H1 (cell line): ENCODE results near the gene CIC. TPM values are rescaled to one million over a fixed set of nuclear protein-coding genes. Genes with fewer than 3 reads are reported as not detected.

Experiments used
- ASH2L ChIP-seq: fragments of 200-600, 300-600 bp; sonication (generic); IDR thresholded peaks from one replicate; pipeline ENCODE4 v1.7.1; 2017; ENCODE audit warnings: low read length
- BACH1 ChIP-seq: IDR thresholded peaks from 2 replicates; pipeline ENCODE4 v1.6.1; 2012; ENCODE audit warnings: low read length, improper control_type of control experiment
- BCL11A ChIP-seq, 2 experiments: IDR thresholded peaks; one replicate each; pipeline ENCODE4 v1.6.1; 2011; ENCODE audit warnings: low read depth in 2 of 2, low read length in 2 of 2, mild to moderate bottlenecking in 2 of 2
- CBX5 ChIP-seq: fragments of 300-800, 300-1000 bp; sonication (generic); IDR thresholded peaks from 2 replicates; pipeline ENCODE4 v1.7.1; 2016; ENCODE audit warnings: antibody characterized with exemption, low read length, low read depth
- CEBPB ChIP-seq: IDR thresholded peaks from 2 replicates; pipeline ENCODE4 v1.6.1; 2012; ENCODE audit warnings: low read depth, low read length
- CREB1 ChIP-seq: IDR thresholded peaks from 2 replicates; pipeline ENCODE4 v1.6.1; 2012; ENCODE audit warnings: inconsistent platforms
- CTBP2 ChIP-seq: IDR thresholded peaks from 2 replicates; pipeline ENCODE4 v1.7.0; 2011; ENCODE audit warnings: borderline replicate concordance, mild to moderate bottlenecking, moderate library complexity, mixed read lengths, low read length; ENCODE audit not compliant: insufficient read depth, insufficient read length
- EP300 ChIP-seq, 2 experiments: IDR thresholded peaks; 1 replicate in 1 of 2; 2 replicates in 1 of 2; pipeline ENCODE4 v1.6.1; 2011 to 2012; ENCODE audit warnings: low read depth in 2 of 2, low read length in 2 of 2, mild to moderate bottlenecking in 2 of 2, borderline replicate concordance in 1 of 2, inconsistent platforms in 1 of 2, moderate library complexity in 1 of 2
- FOSL1 ChIP-seq: IDR thresholded peaks from 2 replicates; pipeline ENCODE4 v1.6.1; 2011; ENCODE audit warnings: mild to moderate bottlenecking, low read depth, low read length, moderate library complexity; ENCODE audit not compliant: insufficient read depth
- HDAC6 ChIP-seq: IDR thresholded peaks from one replicate; pipeline ENCODE4 v1.7.1; 2012; ENCODE audit warnings: low read depth, mild to moderate bottlenecking, inconsistent platforms, low read length, moderate library complexity
- JUND ChIP-seq: IDR thresholded peaks from 2 replicates; pipeline ENCODE4 v1.6.1; 2011; ENCODE audit warnings: mild to moderate bottlenecking, improper control_type of control experiment, low read length
- KDM5A ChIP-seq: fragments of 200-600 bp; IDR thresholded peaks from 2 replicates; pipeline ENCODE4 v1.7.1; 2012; ENCODE audit warnings: mild to moderate bottlenecking, low read length, inconsistent platforms, mixed read lengths
- RAD21 ChIP-seq, 2 experiments: IDR thresholded peaks in 1 of 2; conservative IDR thresholded peaks in 1 of 2; 2 replicates each; pipeline ENCODE4 v1.6.1; 2011; ENCODE audit warnings: low read depth in 2 of 2, low read length in 2 of 2, improper control_type of control experiment in 1 of 2, inconsistent platforms in 1 of 2, mild to moderate bottlenecking in 1 of 2, moderate library complexity in 1 of 2
- RBBP5 ChIP-seq: IDR thresholded peaks from 2 replicates; pipeline ENCODE4 v1.7.1; 2012; ENCODE audit warnings: low read depth, mild to moderate bottlenecking, inconsistent platforms, low read length, moderate library complexity, borderline replicate concordance
- RNF2 ChIP-seq: fragments of 200-900, 300-1000 bp; sonication (generic); IDR thresholded peaks from 2 replicates; pipeline ENCODE4 v1.7.1; 2016; ENCODE audit warnings: borderline replicate concordance, low read depth, mild to moderate bottlenecking, antibody characterized with exemption, low read length; ENCODE audit not compliant: poor library complexity, severe bottlenecking; ENCODE audit errors: missing control alignments
- RXRA ChIP-seq: IDR thresholded peaks from 2 replicates; pipeline ENCODE4 v1.6.1; 2011; ENCODE audit warnings: low read depth, mild to moderate bottlenecking, low read length, moderate library complexity; ENCODE audit not compliant: insufficient read depth
- SP1 ChIP-seq: IDR thresholded peaks from 2 replicates; pipeline ENCODE4 v1.6.1; 2011; ENCODE audit warnings: low read depth, low read length
- SP2 ChIP-seq: IDR thresholded peaks from 2 replicates; pipeline ENCODE4 v1.6.1; 2012; ENCODE audit warnings: mild to moderate bottlenecking, low read length, inconsistent platforms
- SRF ChIP-seq: IDR thresholded peaks from 2 replicates; pipeline ENCODE4 v1.6.1; 2011; ENCODE audit warnings: mild to moderate bottlenecking, low read depth, low read length, moderate library complexity
- TBP ChIP-seq: IDR thresholded peaks from 2 replicates; pipeline ENCODE4 v1.6.1; 2011; ENCODE audit warnings: low read depth, low read length, improper control_type of control experiment
- polyA plus RNA-seq, 7 experiments: library from polyadenylated mRNA; depleted of rRNA in 3 of 7; stranded (reverse) in 5 of 7; unstranded in 2 of 7; fragments of >200 nt in 5 of 7; fragments of 200-250 nt in 2 of 7; gene quantifications; 1 replicate in 5 of 7; 2 replicates in 1 of 7; 4 replicates in 1 of 7; pipeline versions ENCODE4 v1.2.1 to v1.2.3, GENCODE V29; 2011 to 2013; ENCODE audit warnings: missing spikeins in 2 of 7, mixed read lengths in 2 of 7
- total RNA-seq: library from RNA; stranded (reverse); fragmentation: NEBNext Ultra II Directional; extraction: Animal tissue kit (Norgen Biotek cat#: 25700); gene quantifications from 2 replicates; pipeline ENCODE4 v1.2.1, GENCODE V29; 2021
- TF ChIP-seq, protein P1 (sequence below), 3 experiments: IDR thresholded peaks; 1 replicate in 2 of 3; 2 replicates in 1 of 3; pipeline versions ENCODE4 v1.5.1 to v1.6.1; 2011; ENCODE audit warnings: low read length in 3 of 3, mild to moderate bottlenecking in 3 of 3, inconsistent platforms in 2 of 3, low read depth in 1 of 3, moderate library complexity in 1 of 3; ENCODE audit not compliant: insufficient read depth in 1 of 3; ENCODE audit errors: control extremely low read depth in 1 of 3

CIC gene
- total and polyA plus RNA-seq, 2 of the 8 experiments (the other 6 are each of a cell fraction or from before 2014, with no cell fraction given) = 13.2 to 43.6 TPM

DNA sequence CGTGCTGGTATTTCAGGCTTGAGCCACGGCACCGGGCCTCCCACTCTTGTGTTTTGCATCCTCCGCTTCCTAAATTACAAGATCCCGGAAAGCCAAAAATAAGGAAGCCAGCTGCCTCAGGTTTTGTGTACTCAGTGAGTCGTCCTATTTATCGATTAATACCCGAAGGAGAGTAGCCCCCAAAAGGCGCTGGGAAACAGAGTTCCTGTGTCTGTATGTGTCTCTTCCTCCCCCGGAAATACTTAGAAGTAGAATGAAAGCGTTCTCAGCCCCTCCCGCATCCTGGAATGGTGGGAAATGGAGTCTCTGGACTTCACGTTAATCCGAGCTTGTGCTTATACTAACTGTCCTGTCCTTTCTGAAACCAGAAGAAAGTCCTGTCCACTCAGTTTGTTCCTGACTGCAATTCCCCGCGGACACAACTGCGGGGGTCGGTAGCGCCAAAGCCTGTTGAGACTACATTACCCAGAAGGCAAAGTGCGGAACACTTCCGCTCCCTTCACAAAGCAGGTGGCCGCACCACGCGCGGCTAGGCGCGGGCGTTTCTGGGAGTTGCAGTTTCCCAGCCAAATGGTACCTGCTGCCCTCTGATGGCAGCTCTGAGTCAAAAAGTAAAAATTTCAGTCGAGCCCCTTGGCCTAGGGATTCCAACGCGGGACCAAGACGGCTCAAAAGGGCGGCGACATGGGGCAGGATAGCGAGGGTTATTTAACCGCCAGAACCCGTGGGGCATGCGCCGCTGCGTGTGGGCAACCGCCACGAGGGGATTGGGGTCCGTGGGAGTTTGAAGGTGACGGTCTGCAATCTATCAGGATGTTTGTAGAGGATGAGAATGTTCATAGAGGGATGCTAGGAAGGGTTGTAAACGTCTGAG, 24.5 kb upstream of the CIC start (continued):
- TF ChIP-seq CEBPB = no peak
- TF ChIP-seq RAD21 (IDR thresholded peaks at IDR 0.05 in 1 of 2, conservative IDR thresholded peaks at IDR 0.05 in 1 of 2; ENCODE audit: low read depth in 2 of 2, low read length in 2 of 2) = peak; percentile 20 to 44; a peak in 2 of 4 replicates
- TF ChIP-seq RBBP5 = no peak
- 0 out of 2 replicates have a peak, but pooled peaks have one; percentile 43 for TF ChIP-seq SP1
- TF ChIP-seq BCL11A (IDR thresholded peaks at IDR 0.05; ENCODE audit: low read depth in 2 of 2, low read length in 2 of 2) = no peak
- no peak for TF ChIP-seq RXRA
- peak; percentile 24; the same call in 1 of the 2 replicates for TF ChIP-seq BACH1
- TF ChIP-seq CREB1 = peak; percentile 80
- TF ChIP-seq, protein P1, sequence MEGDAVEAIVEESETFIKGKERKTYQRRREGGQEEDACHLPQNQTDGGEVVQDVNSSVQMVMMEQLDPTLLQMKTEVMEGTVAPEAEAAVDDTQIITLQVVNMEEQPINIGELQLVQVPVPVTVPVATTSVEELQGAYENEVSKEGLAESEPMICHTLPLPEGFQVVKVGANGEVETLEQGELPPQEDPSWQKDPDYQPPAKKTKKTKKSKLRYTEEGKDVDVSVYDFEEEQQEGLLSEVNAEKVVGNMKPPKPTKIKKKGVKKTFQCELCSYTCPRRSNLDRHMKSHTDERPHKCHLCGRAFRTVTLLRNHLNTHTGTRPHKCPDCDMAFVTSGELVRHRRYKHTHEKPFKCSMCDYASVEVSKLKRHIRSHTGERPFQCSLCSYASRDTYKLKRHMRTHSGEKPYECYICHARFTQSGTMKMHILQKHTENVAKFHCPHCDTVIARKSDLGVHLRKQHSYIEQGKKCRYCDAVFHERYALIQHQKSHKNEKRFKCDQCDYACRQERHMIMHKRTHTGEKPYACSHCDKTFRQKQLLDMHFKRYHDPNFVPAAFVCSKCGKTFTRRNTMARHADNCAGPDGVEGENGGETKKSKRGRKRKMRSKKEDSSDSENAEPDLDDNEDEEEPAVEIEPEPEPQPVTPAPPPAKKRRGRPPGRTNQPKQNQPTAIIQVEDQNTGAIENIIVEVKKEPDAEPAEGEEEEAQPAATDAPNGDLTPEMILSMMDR (IDR thresholded peaks at IDR 0.05; ENCODE audit: control extremely low read depth in 1 of 3, insufficient read depth in 1 of 3, low read depth in 1 of 3, low read length in 3 of 3) = peak; percentile 48 to 82 (median 73)
- TF ChIP-seq RNF2 = no peak
- no peak for TF ChIP-seq ASH2L
- peak; percentile 22; the same call in 1 of the 2 replicates for TF ChIP-seq TBP
- TF ChIP-seq CTBP2 = no peak
- no peak for TF ChIP-seq EP300 (IDR thresholded peaks at IDR 0.05; ENCODE audit: borderline replicate concordance in 1 of 2, low read depth in 2 of 2, low read length in 2 of 2)
- no peak for TF ChIP-seq HDAC6
- no peak for TF ChIP-seq FOSL1
- TF ChIP-seq SRF = no peak
- no peak for TF ChIP-seq CBX5
- TF ChIP-seq SP2 = no peak
- TF ChIP-seq KDM5A = no peak
- TF ChIP-seq JUND = no peak
